DMS153 treated with DMSO at 0.1 percent for 48 hours (cell line): Measurements from ENCODE around the gene NBPF26.
"Not testable (repeated sequence)": the region's sequence is repeated elsewhere in the genome, so short reads cannot be mapped to it uniquely, and the experiment has no call there.

Experiments used
- DNase-seq: peaks from one replicate; lab custom pipeline; 2025; ENCODE audit not compliant: unreplicated experiment; lab: John Stamatoyannopoulos, UW

Gene NBPF26

GRCh38 chr1:120850537-120851421 is 127.0 kb downstream of the NBPF26 start:
- peak; percentile 74 for DNase-seq

GRCh38 chr1:120858144-120858543 is 134.4 kb downstream of the NBPF26 start:
- DNase-seq, result not testable (repeated sequence)

GRCh38 chr1:120859615-120860234 is 136.0 kb downstream of the NBPF26 start:
- not testable (repeated sequence) for DNase-seq

GRCh38 chr1:120878206-120878605 is 154.5 kb downstream of the NBPF26 start:
- not testable (repeated sequence) for DNase-seq

GRCh38 chr1:120880056-120880455 is 156.3 kb downstream of the NBPF26 start:
- DNase-seq, result not testable (repeated sequence)

- DNase-seq, result not testable (repeated sequence)
Observed at GRCh38 chr1:120881934-120882333, 158.2 kb downstream of the NBPF26 start.
